ENCODE data around the gene OVOL1. TPM values are rescaled to one million over a fixed set of nuclear protein-coding genes. Genes with fewer than 3 reads are reported as not detected.
"Not testable (repeated sequence)": the region's sequence is repeated elsewhere in the genome, so short reads cannot be mapped to it uniquely, and the experiment has no call there.

The OVOL1 gene
- total and polyA plus RNA-seq, 2 donors from 2014 or later: 6.6 to 6.7 TPM

DNA sequence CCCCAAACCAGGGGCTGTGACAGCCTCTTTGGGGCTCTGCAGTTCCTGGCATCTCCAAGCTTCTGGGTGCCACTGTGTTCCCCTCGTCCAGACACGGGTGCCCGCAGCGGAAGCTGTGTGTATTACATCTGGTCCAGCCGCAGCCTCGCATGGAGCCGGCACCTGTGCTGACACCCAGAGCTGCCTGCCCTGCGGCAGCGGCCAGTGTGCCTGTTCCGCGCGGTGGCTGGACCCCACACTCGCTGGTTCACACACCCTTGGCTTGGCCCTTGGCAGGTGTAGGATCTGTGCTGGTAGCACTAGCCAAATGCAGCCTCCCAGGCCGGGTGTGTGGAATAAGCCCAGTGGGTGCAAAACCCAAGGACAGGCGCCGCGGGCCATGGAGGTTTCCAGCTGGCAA lies 41.8 kb upstream of the OVOL1 start:
- FAIRE-seq: no peak
- peaks cover 0 to 3% (median 0%) of the 10 kb centered on the region in 3 donors for H3K4me1 ChIP-seq (ENCODE audit: control insufficient read depth in 2 of 3, insufficient read depth in 2 of 3, low read depth in 1 of 3, low read length in 3 of 3)
- no peak overlapping the region for H3K4me3 ChIP-seq (ENCODE audit: low read length in 3 of 3)

DNA sequence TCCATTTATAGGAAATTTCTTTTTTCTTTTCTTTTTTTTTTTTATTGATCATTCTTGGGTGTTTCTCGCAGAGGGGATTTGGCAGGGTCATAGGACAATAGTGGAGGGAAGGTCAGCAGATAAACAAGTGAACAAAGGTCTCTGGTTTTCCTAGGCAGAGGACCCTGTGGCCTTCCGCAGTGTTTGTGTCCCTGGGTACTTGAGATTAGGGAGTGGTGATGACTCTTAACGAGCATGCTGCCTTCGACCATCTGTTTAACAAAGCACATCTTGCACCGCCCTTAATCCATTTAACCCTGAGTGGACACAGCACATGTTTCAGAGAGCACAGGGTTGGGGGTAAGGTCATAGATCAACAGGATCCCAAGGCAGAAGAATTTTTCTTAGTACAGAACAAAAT lies 24.7 kb upstream of the OVOL1 start:
- H3K9me3 ChIP-seq (ENCODE audit: control insufficient read depth in 2 of 3, insufficient read depth in 1 of 3, low read length in 3 of 3); DNase-seq; H3K4me1 ChIP-seq (ENCODE audit: control insufficient read depth in 2 of 3, insufficient read depth in 2 of 3, low read depth in 1 of 3, low read length in 3 of 3); H3K4me3 ChIP-seq (ENCODE audit: low read length in 3 of 3); H3K27me3 ChIP-seq (ENCODE audit: control insufficient read depth, insufficient read depth, low read length); H3K27ac ChIP-seq (ENCODE audit: low read depth in 2 of 2, low read length in 2 of 2); H3K36me3 ChIP-seq (ENCODE audit: control insufficient read depth in 2 of 3, insufficient read depth in 3 of 3, low read length in 3 of 3); FAIRE-seq; H3K9ac ChIP-seq (ENCODE audit: low read length in 3 of 3); intact Hi-C loops (cut with DNase I): not testable (repeated sequence)

More for the DNA sequence above, 41.8 kb upstream of the OVOL1 start:
- intact Hi-C loops (cut with DNase I): no loop called here
- Histone ChIP-seq H3K9ac (ENCODE audit: low read length in 3 of 3) (no peak overlapping the region), H3K9me3 (ENCODE audit: control insufficient read depth in 2 of 3, insufficient read depth in 1 of 3, low read length in 3 of 3) (no peaks in the 10 kb centered on the region), H3K36me3 (ENCODE audit: control insufficient read depth in 2 of 3, insufficient read depth in 3 of 3, low read length in 3 of 3) (no peaks in the 10 kb centered on the region), H3K27me3 (ENCODE audit: control insufficient read depth, insufficient read depth, low read length) (no peaks in the 10 kb centered on the region), H3K27ac (ENCODE audit: low read depth in 2 of 2, low read length in 2 of 2) (no peak overlapping the region)
- TF ChIP-seq, protein P1, sequence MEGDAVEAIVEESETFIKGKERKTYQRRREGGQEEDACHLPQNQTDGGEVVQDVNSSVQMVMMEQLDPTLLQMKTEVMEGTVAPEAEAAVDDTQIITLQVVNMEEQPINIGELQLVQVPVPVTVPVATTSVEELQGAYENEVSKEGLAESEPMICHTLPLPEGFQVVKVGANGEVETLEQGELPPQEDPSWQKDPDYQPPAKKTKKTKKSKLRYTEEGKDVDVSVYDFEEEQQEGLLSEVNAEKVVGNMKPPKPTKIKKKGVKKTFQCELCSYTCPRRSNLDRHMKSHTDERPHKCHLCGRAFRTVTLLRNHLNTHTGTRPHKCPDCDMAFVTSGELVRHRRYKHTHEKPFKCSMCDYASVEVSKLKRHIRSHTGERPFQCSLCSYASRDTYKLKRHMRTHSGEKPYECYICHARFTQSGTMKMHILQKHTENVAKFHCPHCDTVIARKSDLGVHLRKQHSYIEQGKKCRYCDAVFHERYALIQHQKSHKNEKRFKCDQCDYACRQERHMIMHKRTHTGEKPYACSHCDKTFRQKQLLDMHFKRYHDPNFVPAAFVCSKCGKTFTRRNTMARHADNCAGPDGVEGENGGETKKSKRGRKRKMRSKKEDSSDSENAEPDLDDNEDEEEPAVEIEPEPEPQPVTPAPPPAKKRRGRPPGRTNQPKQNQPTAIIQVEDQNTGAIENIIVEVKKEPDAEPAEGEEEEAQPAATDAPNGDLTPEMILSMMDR (IDR thresholded peaks at IDR 0.05; ENCODE audit: borderline replicate concordance, extremely low read depth, insufficient read depth): no peak
- no peak for DNase-seq

DNA sequence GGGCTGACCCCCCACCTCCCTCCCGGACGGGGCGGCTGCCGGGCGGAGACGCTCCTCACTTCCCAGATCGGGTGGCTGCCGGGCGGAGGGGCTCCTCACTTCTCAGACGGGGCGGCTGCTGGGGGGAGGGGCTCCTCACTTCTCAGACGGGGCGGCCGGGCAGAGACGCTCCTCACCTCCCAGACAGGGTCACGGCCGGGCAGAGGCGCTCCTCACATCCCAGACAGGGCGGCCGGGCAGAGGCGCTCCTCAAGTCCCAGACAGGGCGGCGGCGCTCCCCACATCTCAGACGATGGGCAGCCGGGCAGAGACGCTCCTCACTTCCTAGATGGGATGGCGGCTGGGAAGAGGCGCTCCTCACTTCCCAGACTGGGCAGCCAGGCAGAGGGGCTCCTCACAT lies 24.0 kb upstream of the OVOL1 start:
- H3K4me1 ChIP-seq (ENCODE audit: control insufficient read depth in 2 of 3, insufficient read depth in 2 of 3, low read depth in 1 of 3, low read length in 3 of 3); FAIRE-seq; H3K36me3 ChIP-seq (ENCODE audit: control insufficient read depth in 2 of 3, insufficient read depth in 3 of 3, low read length in 3 of 3); DNase-seq; H3K27ac ChIP-seq (ENCODE audit: low read depth in 2 of 2, low read length in 2 of 2); H3K27me3 ChIP-seq (ENCODE audit: control insufficient read depth, insufficient read depth, low read length); intact Hi-C loops (cut with DNase I); H3K4me3 ChIP-seq (ENCODE audit: low read length in 3 of 3); H3K9me3 ChIP-seq (ENCODE audit: control insufficient read depth in 2 of 3, insufficient read depth in 1 of 3, low read length in 3 of 3); H3K9ac ChIP-seq (ENCODE audit: low read length in 3 of 3): not testable (repeated sequence)

DNA sequence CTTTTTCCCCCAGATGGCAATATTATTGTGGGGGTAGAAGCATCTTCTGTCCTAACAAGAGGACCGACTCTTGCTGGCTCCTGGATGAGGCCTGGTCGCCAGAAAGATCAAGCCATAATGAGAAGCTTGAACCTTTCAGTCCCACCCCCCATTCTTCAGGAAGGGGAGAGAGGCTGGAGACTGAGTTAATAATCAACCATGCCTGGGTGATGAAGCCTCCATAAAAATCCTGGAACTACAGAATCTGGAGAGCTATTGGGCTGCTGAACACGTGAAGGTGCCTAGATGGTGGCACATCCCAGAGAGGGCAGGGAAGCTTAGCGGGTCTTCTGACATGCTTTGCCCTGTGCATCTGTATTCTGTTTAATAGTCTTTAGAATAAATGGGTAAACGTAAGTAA lies 22.4 kb upstream of the OVOL1 start:
- Histone ChIP-seq H3K27me3 (ENCODE audit: control insufficient read depth, insufficient read depth, low read length) (no peaks in the 10 kb centered on the region), H3K36me3 (ENCODE audit: control insufficient read depth in 2 of 3, insufficient read depth in 3 of 3, low read length in 3 of 3) (no peaks in the 10 kb centered on the region), H3K9ac (ENCODE audit: low read length in 3 of 3) (no peak overlapping the region), H3K27ac (ENCODE audit: low read depth in 2 of 2, low read length in 2 of 2) (no peak overlapping the region), H3K9me3 (ENCODE audit: control insufficient read depth in 2 of 3, insufficient read depth in 1 of 3, low read length in 3 of 3) (no peaks in the 10 kb centered on the region), H3K4me3 (ENCODE audit: low read length in 3 of 3) (no peak overlapping the region), H3K4me1 (ENCODE audit: control insufficient read depth in 2 of 3, insufficient read depth in 2 of 3, low read depth in 1 of 3, low read length in 3 of 3) (peaks cover 0 to 9% (median 5%) of the 10 kb centered on the region in 3 donors)
- DNase-seq (peak in 3 of 5 donors; percentile 48 to 75 (median 74)), FAIRE-seq (no peak)
- TF ChIP-seq, protein P1 (IDR thresholded peaks at IDR 0.05; ENCODE audit: borderline replicate concordance, extremely low read depth, insufficient read depth): no peak
- intact Hi-C loops (cut with DNase I): no loop called here

DNA sequence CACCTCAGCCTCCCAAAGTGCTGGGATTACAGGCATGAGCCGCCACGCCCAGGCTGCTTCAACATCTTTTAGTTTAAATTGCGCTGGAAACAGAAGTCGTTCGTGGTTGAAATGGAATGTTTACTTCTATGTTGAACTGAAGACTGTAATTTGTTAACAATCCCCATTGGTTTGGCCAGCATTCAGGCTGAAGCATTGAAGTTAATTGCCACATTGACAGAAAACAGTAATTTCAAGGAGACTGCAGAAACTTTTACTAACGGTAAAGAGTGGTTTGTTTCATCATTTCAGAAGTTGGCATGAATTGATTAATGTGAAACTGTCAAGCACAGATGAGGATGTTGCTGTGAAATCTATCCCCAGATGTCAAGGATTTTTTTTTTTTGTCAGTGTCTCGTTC lies 20.3 kb upstream of the OVOL1 start:
- Histone ChIP-seq H3K27me3 (ENCODE audit: control insufficient read depth, insufficient read depth, low read length) (no peaks in the 10 kb centered on the region), H3K27ac (ENCODE audit: low read depth in 2 of 2, low read length in 2 of 2) (no peak overlapping the region), H3K9ac (ENCODE audit: low read length in 3 of 3) (no peak overlapping the region), H3K36me3 (ENCODE audit: control insufficient read depth in 2 of 3, insufficient read depth in 3 of 3, low read length in 3 of 3) (no peaks in the 10 kb centered on the region), H3K4me1 (ENCODE audit: control insufficient read depth in 2 of 3, insufficient read depth in 2 of 3, low read depth in 1 of 3, low read length in 3 of 3) (peaks cover 0 to 9% (median 5%) of the 10 kb centered on the region in 3 donors), H3K4me3 (ENCODE audit: low read length in 3 of 3) (no peak overlapping the region), H3K9me3 (ENCODE audit: control insufficient read depth in 2 of 3, insufficient read depth in 1 of 3, low read length in 3 of 3) (no peaks in the 10 kb centered on the region)
- FAIRE-seq (no peak), DNase-seq (no peak)
- intact Hi-C loops (cut with DNase I): no loop called here
- TF ChIP-seq, protein P1 (IDR thresholded peaks at IDR 0.05; ENCODE audit: borderline replicate concordance, extremely low read depth, insufficient read depth): no peak

Data from kidney (tissue), 14 donors.